Fibroblast of skin of right biceps (primary cell): ENCODE measurements around the gene AGTR1.
A peak's percentile ranks its signal among the peaks of the same experiment; 100 is the strongest.
"Not testable (repeated sequence)": the region's sequence is repeated elsewhere in the genome, so short reads cannot be mapped to it uniquely, and the experiment has no call there.

ENCODE experiments used
- DNase-seq: peaks from one replicate; pipeline ENCODE4 v3.0.0-alpha.2; 2013

AGTR1 gene

GRCh38 chr3:148759430-148759829, 61.7 kb downstream of the AGTR1 start:
- DNase-seq: no peak

GRCh38 chr3:148763156-148763680, 65.5 kb downstream of the AGTR1 start:
- no peak for DNase-seq

- no peak for DNase-seq
Observed at GRCh38 chr3:148763986-148764935, 66.6 kb downstream of the AGTR1 start.

GRCh38 chr3:148772361-148772760, 74.7 kb downstream of the AGTR1 start:
- DNase-seq: no peak

GRCh38 chr3:148772835-148773234, 75.1 kb downstream of the AGTR1 start:
- no peak for DNase-seq

- no peak for DNase-seq
Observed at GRCh38 chr3:148773805-148774204, 76.1 kb downstream of the AGTR1 start.

- no peak for DNase-seq
Observed at GRCh38 chr3:148778926-148779325, 81.2 kb downstream of the AGTR1 start.

GRCh38 chr3:148785026-148785425, 87.3 kb downstream of the AGTR1 start:
- DNase-seq: not testable (repeated sequence)

GRCh38 chr3:148786159-148786558, 88.5 kb downstream of the AGTR1 start:
- DNase-seq: not testable (repeated sequence)

- DNase-seq: peak; percentile 72
Observed at GRCh38 chr3:148789146-148789545, 91.4 kb downstream of the AGTR1 start.

- no peak for DNase-seq
Observed at GRCh38 chr3:148789906-148790305, 92.2 kb downstream of the AGTR1 start.

- DNase-seq: no peak
Observed at GRCh38 chr3:148790370-148790769, 92.7 kb downstream of the AGTR1 start.

GRCh38 chr3:148790851-148791735, 93.4 kb downstream of the AGTR1 start:
- peak; percentile 25 for DNase-seq

GRCh38 chr3:148791920-148792319, 94.2 kb downstream of the AGTR1 start:
- DNase-seq: no peak

GRCh38 chr3:148792516-148792915, 94.8 kb downstream of the AGTR1 start:
- DNase-seq: no peak
